DMS53 treated with DMSO at 0.1 percent for 48 hours (cell line): ENCODE data around the gene OR8B2.
A peak's percentile ranks its signal among the peaks of the same experiment; 100 is the strongest.
"Not testable (repeated sequence)": the region's sequence is repeated elsewhere in the genome, so short reads cannot be mapped to it uniquely, and the experiment has no call there.

Source experiments
- DNase-seq: peaks from one replicate; lab custom pipeline; 2025; ENCODE audit not compliant: unreplicated experiment; lab: John Stamatoyannopoulos, UW

Gene OR8B2

GRCh38 chr11:124384399-124384798, at the start of gene OR8B2:
TSS of gene OR8B2 (minus strand) at chr11:124384499. CDS start at chr11:124383343, 1,156 bp downstream.
- no peak for DNase-seq

GRCh38 chr11:124429599-124429998, 45.3 kb upstream of the OR8B2 start:
- no peak for DNase-seq

- no peak for DNase-seq
These were observed 40.2 kb upstream of the OR8B2 start, which contains the start of gene OR8B4 for GRCh38 chr11:124424384-124424921. TSS of gene OR8B4 (minus strand) at chr11:124424871. CDS start at chr11:124424871, 0 bp downstream.

GRCh38 chr11:124421043-124421442, 36.7 kb upstream of the OR8B2 start:
- no peak for DNase-seq

- peak; percentile 57 for DNase-seq
These were observed 31.1 kb upstream of the OR8B2 start for GRCh38 chr11:124415356-124415923.

- DNase-seq = no peak
These were observed 25.6 kb upstream of the OR8B2 start for GRCh38 chr11:124409906-124410305.

GRCh38 chr11:124405581-124405980, 21.3 kb upstream of the OR8B2 start:
- no peak for DNase-seq

- DNase-seq = not testable (repeated sequence)
These were observed 18.9 kb upstream of the OR8B2 start for GRCh38 chr11:124403186-124403585.

- DNase-seq = peak; percentile 69
These were observed 18.1 kb upstream of the OR8B2 start for GRCh38 chr11:124402326-124402922.

- no peak for DNase-seq
These were observed 14.6 kb upstream of the OR8B2 start, which contains the start of gene OR8B3 for GRCh38 chr11:124398924-124399323. TSS of gene OR8B3 (minus strand) at chr11:124399024. CDS start at chr11:124397351, 1,673 bp downstream.

- not testable (repeated sequence) for DNase-seq
These were observed 12.5 kb upstream of the OR8B2 start for GRCh38 chr11:124396847-124397246.

- no peak for DNase-seq
These were observed 10.1 kb upstream of the OR8B2 start for GRCh38 chr11:124394408-124394807.

- DNase-seq = not testable (repeated sequence)
These were observed 1.4 kb downstream of the OR8B2 start for GRCh38 chr11:124382857-124383256.

GRCh38 chr11:124380585-124380984, 3.7 kb downstream of the OR8B2 start:
- no peak for DNase-seq

GRCh38 chr11:124376280-124376679, 8.0 kb downstream of the OR8B2 start:
- no peak for DNase-seq

GRCh38 chr11:124359566-124359965, 24.7 kb downstream of the OR8B2 start:
- no peak for DNase-seq

GRCh38 chr11:124346311-124346955, 37.9 kb downstream of the OR8B2 start:
- no peak for DNase-seq

- DNase-seq = no peak
These were observed 40.0 kb downstream of the OR8B2 start for GRCh38 chr11:124344346-124344745.

- no peak for DNase-seq
These were observed 44.2 kb downstream of the OR8B2 start for GRCh38 chr11:124340142-124340447.

- no peak for DNase-seq
These were observed 44.7 kb downstream of the OR8B2 start for GRCh38 chr11:124339396-124340141.
